EL (cell line): ENCODE data around the gene GIT2.

Source experiments
- DNase-seq: peaks from one replicate; pipeline ENCODE4 v3.0.0-alpha.2; 2016

GIT2 gene

DNA sequence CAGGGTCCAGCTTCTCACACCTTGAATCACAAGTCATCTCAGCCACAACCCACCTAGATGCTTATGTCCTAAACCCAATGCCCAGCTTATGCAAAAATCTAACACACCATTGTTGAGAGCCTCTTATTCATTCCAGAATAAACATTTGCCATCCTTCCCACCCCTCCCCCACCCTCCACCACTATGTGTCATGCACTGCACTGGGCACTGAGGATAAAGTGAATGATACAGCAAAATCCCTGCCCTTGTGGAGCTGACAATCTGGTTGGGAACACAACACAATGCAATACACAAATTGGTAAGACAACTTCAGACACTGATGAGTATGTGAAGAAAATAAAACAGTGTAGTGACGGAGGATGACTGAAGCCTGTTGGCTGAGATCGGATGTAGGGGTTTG lies 114.4 kb downstream of the GIT2 start:
- DNase-seq = no peak

DNA sequence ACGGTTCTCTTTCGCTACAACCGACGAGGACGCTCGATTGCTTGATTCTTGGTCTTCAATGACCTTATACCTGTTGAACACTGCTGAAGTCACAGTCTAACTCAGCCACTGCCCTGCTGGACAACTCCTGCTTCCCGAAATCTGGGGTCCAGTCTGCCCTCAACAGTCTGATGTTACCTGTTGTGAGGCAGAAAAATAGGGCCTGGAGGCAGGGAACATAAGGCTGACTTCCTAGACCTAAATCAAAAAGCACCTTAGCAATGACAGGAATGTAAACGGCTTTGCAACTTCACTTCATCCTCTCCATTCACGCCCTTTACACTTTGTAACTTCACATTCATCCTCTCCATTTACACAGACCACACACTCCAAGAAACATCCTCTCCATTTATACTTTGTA lies 115.2 kb downstream of the GIT2 start:
- peak; percentile 13 for DNase-seq

DNA sequence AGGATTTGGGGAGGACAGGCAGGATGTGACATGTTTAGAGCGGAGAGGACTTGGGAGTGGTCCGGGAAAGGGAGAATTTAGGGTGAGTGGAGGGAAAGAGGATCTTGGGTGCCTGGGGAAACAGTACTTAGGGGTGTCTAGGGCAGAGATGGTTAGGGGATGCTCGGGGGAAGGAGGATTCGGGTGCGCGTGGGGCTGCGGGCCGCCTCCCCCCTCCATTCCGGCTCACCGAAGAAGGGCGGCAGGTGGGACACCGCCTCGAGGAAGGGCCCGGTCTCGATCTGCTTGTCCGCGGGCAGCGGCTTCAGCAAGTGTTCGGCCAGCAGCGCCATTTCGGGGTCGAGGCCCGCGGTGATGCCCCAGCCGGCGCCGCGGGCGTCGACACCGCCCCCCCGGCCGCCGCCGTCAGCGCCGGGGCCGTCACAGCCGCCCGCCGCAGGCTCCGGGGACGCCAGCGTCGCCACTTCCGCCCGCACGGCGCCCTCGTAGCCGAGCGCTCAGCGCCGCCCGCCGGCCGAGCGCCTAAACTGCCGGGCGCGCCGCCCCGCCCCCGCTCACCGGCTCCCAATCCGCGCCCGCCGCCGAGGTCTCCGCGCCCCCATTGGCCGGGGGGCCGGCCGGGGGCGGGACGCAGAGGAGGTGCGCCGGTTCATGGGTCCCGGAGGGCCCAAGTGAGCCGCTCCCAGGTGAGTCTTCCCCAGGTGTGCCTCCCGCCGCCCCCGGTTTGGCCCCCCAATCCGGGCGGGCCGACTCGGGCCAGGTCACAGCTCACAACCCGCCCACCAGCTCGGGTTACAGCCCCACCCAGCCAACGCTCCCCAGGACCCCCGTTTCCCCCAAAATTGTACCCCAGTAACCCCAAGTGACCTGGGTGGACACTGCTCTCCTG lies 115.9 kb downstream of the GIT2 start, which contains the start of gene GLTP:
Gene GLTP, minus strand, starts transcription at position 499 of the 889 bp plus-strand sequence. Its CDS starts 167 bp downstream, at position 332.
- peak; percentile 84 for DNase-seq
